Neural progenitor cell (in vitro differentiated cells): ENCODE results near the gene KIAA0232.

Experiments
- EZH2phosphoT487 ChIP-seq: fragments of 200-600 bp; sonication (generic); IDR thresholded peaks from 2 replicates; pipeline ENCODE4 v1.6.1; 2017; ENCODE audit warnings: antibody characterized with exemption
- TF ChIP-seq, protein P1 (sequence below): fragments of 200-600 bp; sonication (generic); IDR thresholded peaks from 2 replicates; pipeline ENCODE4 v1.5.1; 2017; ENCODE audit warnings: antibody characterized with exemption, mild to moderate bottlenecking

DNA sequence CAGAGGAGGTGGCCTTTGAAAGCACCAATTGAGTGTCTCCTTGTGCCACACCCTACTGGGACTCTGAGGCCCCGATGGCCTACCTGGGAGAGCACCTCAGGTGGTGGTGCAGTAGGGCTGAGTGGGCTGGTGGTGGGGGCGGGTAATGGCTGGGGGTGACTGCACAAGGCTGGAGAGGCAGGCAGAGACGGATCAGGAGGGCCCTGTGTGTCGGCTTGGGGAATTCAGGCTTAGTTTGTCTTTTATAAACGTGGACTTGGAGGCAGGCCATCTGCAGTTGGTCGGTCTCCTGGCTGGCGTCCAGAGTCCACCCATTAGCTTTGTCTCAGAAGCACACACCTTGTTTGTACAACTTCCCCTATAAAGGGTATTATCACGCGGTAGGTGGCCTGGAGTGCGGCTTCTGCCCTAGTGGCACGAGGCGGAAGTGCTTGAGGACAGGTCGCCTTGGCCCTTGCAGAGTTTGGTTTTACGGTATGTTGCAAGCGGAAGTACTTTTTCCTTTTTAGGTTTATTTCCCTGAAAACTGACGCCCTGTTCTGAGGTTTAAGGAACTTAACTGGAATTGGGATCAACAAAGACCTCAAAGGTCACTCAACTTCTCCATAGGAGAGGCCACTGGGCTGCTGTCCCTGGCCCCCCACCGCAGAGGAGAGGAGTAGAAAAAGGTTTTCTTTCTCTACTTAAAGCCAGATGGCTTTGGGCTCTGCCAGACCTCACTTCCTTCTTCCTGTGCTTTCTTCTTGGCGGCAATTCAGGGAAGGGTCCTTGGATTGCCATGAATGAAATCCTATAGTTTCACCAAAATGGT lies 135.1 kb downstream of the KIAA0232 start:
- no peak for TF ChIP-seq EZH2phosphoT487
- TF ChIP-seq, protein P1, sequence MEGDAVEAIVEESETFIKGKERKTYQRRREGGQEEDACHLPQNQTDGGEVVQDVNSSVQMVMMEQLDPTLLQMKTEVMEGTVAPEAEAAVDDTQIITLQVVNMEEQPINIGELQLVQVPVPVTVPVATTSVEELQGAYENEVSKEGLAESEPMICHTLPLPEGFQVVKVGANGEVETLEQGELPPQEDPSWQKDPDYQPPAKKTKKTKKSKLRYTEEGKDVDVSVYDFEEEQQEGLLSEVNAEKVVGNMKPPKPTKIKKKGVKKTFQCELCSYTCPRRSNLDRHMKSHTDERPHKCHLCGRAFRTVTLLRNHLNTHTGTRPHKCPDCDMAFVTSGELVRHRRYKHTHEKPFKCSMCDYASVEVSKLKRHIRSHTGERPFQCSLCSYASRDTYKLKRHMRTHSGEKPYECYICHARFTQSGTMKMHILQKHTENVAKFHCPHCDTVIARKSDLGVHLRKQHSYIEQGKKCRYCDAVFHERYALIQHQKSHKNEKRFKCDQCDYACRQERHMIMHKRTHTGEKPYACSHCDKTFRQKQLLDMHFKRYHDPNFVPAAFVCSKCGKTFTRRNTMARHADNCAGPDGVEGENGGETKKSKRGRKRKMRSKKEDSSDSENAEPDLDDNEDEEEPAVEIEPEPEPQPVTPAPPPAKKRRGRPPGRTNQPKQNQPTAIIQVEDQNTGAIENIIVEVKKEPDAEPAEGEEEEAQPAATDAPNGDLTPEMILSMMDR, result peak; percentile 63
